NCI-H2107 treated with DMSO at 0.1 percent for 48 hours (cell line): ENCODE measurements around the gene MRPS34.
"Not testable (repeated sequence)": the region's sequence is repeated elsewhere in the genome, so short reads cannot be mapped to it uniquely, and the experiment has no call there.

ENCODE experiments used
- DNase-seq: peaks from one replicate; lab custom pipeline; 2025; ENCODE audit not compliant: unreplicated experiment; lab: John Stamatoyannopoulos, UW

The MRPS34 gene

DNA sequence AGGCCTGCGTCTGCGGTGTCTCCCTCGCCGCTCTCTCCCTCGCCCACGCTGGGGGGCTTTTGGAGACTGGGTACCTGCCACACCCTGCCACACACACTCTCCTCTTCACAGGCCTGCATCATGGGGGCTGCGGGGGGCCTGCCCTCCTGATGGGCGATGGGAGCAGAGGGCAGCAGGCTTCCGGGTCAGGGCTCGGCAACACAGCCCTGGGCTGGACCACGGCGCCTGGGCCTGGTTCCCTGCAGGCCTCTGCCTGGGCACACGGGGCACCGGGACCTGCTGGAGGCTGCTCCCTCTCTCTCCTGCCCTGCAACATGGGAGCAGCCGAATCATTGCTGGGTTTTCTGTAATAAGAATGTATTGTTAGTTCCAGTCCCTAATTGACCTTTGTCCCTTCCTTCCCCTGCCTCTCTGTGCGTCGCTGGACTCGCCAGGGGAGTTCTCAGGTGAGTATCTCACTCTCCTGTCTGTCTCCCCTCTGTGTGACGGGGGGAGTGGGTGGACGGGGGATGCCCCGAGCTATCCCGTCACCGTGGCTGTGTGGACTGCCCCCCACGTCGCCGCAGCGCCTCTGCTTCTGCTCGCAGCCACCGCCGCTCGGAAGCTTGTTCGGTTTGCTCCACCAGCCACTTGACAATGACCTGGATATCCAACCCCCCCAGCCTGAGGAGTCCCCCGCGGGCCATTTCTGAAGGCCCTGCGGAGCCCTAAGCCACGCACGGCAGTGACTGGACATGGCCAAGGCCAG lies 15.0 kb downstream of the MRPS34 start:
- no peak for DNase-seq

DNA sequence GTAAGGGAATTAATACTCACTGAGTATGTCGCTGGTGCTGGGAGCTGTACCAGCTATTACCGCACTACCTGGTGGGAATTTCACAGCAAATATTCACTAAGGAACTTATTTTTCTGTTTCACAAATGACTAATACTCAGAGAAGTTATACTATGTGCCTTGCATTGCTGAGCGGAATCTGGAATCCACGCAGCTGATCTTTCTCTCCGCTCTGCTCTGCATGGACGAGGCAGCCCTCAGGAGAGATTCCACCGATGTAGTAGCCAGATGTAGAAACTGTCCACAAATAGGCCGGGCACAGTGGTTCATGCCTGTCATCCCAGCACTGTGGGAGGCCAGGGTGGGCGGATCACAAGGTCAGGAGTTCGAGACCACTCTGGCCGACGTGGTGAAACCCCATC lies 18.7 kb downstream of the MRPS34 start:
- DNase-seq = no peak

DNA sequence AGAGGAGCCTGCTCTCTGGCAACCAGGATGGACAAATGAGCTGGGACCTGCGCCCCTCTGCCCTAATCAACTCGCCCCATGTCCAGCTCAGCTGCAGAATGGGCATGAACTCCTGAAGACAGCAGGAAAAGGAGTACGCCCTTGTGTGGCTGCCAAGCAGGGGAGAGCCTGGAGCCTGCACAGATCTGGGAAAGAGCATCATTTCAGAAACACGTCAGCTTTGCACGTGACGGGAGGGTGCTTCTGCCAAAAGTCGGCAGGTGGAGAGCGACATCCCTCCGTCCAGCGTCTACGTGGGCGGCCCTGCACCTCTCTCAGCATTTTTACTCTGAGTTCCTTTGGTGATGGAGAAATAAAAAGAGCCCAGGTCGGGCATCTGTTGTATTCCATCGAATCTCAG lies 20.1 kb downstream of the MRPS34 start:
- DNase-seq = no peak

DNA sequence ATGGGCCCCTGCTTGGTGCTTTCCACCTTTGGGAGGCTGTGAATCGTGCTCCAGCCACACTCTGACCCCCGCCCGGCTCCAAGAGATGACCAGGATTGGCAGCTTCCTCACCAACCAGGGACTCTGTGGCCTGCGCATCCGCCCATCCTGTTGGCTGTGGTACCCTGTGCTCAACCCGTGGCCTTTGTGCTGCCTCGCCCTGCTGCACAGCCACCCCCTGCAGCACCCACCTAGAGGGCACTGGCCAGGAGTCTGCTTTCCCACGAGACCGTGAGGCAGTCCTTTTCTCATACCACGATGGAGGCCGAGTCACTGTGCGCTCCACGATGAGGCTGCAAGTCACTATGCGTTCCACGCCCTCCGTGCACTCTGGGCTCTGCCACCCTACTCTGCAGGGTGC lies 21.0 kb downstream of the MRPS34 start:
- no peak for DNase-seq

DNA sequence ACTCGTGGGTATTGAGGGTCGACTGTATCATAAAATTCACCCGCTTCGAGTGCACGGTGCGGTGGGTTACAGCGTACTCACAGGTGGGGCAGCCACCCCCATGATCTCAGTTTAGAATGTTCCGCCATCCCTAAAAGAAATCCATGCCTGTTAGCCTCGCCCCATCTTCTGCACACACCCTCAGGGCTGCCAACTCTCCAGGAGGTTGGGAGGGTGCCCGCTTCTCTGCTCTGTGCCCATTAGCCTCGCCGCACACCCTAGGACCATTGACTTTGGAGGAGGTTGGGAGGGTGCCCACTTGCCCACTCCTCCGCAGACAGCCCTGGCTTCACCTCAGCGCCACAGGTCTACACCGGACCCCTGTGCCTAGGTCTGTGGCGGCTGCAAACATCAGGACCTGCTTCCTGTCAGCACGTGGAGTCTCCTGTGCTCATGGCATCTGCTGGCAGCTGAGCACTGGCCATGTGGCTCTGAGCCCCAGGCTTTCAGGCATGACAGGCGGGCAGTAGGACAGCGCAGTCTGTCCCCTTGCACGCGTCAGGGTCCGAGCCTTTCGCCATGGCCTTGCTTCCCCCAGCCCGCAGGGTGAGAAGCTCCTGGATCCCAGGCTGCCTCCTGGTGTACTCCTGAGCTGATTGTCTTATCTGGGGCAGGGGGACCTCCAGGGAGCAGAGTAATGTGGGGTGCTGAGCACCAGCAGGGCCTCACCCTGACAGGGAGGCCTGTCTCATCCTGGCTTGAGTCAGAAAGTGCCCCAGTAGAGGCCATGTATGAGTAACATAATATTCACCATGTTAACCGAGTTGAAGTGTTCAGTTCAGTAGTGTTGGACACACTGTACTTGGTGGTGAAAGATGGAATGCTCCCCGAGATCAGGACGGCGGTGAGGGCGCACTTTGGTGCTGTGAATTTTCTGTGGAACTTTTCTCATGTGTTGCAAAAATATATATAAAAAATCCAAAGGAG lies 23.5 kb downstream of the MRPS34 start:
- DNase-seq = no peak

GRCh38 chr16:1747934-1748333 lies 25.0 kb downstream of the MRPS34 start:
- DNase-seq = no peak

GRCh38 chr16:1746693-1747195 lies 26.2 kb downstream of the MRPS34 start:
- no peak for DNase-seq

- no peak for DNase-seq
These were observed 26.8 kb downstream of the MRPS34 start for GRCh38 chr16:1745900-1746692.

DNA sequence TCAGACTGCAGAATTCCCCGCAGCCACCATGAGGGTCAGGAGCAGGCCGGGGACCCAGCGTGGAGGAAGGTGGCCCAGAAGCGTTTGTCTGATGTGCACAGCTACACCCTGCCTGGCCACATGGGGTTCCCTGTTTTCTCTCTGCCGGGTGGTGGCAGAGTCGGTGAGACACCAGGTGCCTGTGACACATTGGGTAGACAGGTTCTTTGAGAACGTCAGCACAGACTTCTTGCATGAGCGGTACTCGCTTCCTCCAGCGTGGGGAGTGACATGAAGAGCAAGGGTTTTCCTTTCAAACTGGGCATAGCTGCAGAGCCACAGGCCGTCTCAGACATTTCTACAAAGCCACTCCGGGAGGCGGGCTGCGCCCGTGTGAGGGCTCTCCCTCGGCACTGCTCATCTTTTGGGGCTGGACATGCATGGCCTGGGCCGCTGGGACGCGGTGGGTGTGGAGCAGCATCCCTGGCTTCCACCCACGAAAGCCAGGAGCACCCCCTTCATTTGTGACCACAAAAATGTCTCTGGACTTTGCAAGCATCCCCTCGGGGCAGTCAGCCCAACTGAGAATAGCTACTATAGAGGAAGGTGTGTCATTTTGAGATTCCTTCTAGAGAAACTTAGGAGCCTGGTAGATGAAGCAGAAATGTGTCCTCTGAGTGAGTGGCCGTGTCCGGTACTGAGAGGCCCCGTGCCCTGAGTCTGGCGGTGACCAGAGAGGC lies 27.6 kb downstream of the MRPS34 start:
- DNase-seq = no peak

- DNase-seq = no peak
These were observed 28.5 kb downstream of the MRPS34 start for GRCh38 chr16:1744338-1744840.

DNA sequence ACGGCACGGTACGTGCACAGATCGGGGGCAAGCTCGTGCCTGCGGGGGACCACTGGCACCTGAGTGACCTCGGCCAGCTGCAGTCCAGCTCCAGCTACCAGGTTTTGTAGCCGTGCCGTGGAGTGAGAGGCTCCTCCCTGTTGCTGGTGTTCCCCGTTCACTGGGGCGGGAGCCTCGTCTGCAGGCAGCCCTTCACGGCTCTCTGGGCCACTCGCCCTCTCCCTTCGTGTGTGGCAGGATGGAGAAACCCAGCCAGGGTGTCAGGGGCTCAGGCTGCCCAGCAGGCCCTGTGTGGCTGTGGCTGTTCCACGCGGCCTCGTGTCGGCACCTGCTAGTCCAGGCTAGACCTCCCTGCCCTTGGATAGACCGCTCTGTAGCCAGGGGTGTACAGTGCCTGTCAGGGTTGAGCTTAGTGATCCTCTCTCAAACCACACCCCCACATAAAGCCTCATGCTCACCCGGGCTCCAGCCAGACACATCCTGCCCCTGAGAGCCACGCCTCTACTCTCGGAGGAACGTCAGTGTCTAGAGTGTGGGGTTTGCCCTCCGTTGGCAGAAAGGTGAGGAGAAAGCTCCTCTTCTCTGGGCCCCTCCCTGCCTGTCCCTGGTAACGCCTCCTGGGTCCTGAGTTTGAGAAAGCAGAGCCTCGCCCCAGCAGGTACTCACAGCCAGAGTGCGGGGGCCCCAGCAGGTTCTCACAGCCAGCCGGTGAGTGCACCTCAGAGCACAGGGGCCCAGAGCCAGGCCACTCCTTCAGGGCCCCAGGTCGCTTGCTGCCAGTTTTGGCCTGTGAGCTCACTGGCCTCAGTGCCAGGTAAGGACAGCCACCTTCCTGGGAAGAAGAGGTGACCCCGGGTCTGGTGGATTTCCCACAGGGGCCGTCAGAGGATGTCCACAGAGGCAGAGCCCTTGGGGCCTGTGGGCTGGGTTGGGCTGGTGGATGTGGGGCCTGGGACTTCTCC lies 29.3 kb downstream of the MRPS34 start:
- no peak for DNase-seq

DNA sequence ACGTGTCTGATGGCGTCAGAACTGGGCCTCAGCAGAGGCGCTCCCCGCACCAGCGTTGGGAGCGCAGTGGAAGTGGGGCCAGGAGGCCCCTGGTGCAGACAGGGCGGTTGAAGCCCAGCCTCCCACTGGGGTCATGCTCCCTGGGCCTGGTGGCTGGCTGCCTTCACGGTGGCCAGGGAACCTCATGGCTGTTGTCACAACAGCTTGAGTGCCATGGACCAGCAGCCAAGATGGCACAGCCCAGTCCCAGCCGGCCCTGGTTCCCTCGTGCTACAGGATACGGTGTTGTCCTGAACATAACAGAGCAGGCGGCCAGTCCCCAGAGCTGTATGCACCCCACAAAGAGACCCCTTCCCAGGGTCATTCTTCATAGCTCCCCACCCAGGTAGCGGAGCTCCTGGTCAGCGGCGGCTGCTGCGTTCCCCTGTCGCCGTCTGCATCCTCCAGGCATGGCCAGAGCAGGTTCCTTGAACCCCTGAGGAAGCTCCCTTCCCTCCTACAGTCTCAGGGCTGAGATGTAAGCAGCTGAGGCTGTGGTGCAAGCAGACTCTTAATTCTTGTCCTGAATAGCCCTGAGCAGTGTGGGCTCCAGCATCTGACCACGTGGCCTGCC lies 31.3 kb downstream of the MRPS34 start:
- DNase-seq = no peak

DNA sequence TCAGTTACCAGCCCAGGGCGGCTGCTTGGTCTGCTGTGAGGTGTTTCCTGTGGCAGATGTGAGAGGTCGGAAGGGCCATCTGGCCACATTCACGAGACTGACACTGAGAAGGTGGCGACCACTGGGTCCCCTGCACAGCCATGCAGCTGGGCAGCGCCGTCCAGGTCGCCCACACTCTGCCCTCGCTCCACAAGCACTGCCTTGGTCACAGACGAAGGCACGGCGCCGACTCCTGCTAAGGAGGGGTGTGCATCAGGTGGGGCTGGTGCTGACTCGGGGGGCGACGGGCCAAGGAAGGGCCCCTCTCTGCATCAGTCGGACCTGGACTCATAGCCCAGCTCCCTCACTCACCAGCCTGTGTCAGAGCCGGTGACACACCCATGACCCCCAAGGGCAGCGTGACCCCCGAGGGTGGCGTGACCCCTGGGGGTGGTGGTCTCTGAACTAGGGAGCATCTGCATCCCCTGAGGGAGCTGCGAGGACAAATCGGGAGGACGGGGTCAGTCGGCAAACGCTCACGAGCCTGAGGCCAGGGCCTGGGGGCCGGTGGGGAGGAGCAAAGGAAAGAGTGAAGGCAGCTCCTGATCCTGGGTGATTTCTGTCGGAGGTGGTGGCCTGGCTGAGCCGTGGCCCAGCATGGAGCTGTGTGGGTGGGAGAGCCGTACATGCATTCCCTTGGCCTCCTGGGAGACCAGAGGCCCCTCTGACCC lies 32.0 kb downstream of the MRPS34 start:
- no peak for DNase-seq

DNA sequence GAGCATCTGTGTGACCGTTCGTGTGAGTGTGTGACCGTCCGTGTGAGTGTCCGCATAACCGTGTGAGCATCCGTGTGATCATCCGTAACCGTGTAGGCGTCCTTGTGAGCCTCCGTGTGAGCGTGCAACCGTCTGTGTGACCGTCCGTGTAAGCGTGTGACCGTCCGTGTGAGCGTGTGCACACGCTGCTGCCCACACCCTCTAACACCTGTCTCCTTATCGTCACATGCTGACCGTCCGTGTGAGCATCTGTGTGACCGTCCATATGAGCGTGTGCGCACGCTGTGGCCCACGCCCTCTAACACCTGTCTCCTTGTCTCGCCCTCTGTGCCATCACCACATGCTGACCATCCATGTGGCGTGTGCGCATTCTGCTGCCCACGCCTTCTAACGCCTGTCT lies 32.7 kb downstream of the MRPS34 start:
- DNase-seq = no peak

DNA sequence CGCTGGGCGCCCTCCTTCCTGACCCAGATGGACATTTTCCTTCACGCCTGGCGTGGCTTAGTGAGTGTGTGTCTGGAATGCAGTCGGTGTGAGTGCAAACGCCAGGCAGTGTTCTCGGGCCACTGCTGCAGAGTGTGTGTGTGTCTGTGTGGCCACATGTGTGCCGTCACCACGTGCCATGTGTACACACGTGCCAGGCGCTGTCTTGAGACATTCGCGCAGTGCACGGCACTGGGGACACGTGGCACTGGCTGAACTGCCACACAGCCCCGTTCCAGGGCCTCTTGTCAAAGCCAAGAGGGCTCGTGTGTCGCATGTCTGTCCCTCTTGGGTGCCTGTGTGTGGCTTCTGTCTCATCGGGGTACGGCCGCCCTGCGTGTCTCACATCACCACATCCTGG lies 38.1 kb downstream of the MRPS34 start:
- DNase-seq = no peak

DNA sequence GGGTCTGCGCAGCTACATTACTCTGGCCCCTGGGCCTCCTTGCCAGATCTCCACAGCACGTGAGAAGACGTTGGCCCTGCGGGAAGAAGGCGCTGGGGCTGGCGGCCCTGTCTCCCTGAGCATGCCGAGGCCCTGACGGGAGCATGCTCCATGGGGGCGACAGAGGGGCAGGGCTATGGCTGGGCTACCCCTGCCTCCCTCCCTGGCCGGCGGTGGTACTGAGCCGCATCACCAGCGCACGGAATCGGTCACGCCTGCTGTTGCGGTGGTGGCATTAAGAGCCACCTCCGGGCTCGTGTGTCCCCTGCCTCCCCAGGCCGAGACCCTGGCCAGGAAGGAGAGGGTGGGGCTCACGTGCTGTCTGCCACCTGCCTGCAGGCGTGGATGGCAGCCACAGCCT lies 38.8 kb downstream of the MRPS34 start:
- no peak for DNase-seq

GRCh38 chr16:1732551-1732987 lies 40.4 kb downstream of the MRPS34 start:
- not testable (repeated sequence) for DNase-seq

GRCh38 chr16:1732071-1732470 lies 40.9 kb downstream of the MRPS34 start:
- DNase-seq = no peak
